Calu3 (cell line): ENCODE measurements around the gene SLC2A8. TPM values are rescaled to one million over a fixed set of nuclear protein-coding genes. Genes with fewer than 3 reads are reported as not detected.

Source experiments
- BruUV-seq: library from RNA; stranded (reverse); fragments of 400-500 nt; replicated peaks from 2 replicates; lab custom pipeline; 2021; lab: Mats Ljungman, UMichigan
- CTCF ChIA-PET: fragments of 300-600 bp; sonication (Branson Sonifier 250); formaldehyde crosslinking; loops from one replicate; lab custom pipeline; 2022; ENCODE audit warnings: antibody characterized with exemption; lab: Charles Lee
- DNase-seq: peaks from one replicate; pipeline ENCODE4 v3.0.0; 2022
- H3K27ac Mint-ChIP-seq: one replicate; pipeline ENCODE4 v1.8.0; 2022; ENCODE audit warnings: mixed read lengths; ENCODE audit not compliant: unreplicated experiment
- H3K27me3 Mint-ChIP-seq: one replicate; pipeline ENCODE4 v1.8.0; 2022; ENCODE audit warnings: mixed read lengths; ENCODE audit not compliant: unreplicated experiment
- H3K36me3 Mint-ChIP-seq: one replicate; pipeline ENCODE4 v1.8.0; 2022; ENCODE audit warnings: mild to moderate bottlenecking, moderate library complexity, mixed read lengths; ENCODE audit not compliant: insufficient read depth, unreplicated experiment
- H3K4me1 Mint-ChIP-seq: one replicate; pipeline ENCODE4 v1.8.0; 2022; ENCODE audit warnings: mild to moderate bottlenecking, low read depth, mixed read lengths; ENCODE audit not compliant: unreplicated experiment
- H3K4me3 Mint-ChIP-seq: one replicate; pipeline ENCODE4 v1.8.0; 2022; ENCODE audit warnings: mild to moderate bottlenecking, low read depth, moderate library complexity, mixed read lengths; ENCODE audit not compliant: unreplicated experiment
- H3K9me3 Mint-ChIP-seq: one replicate; pipeline ENCODE4 v1.8.0; 2022; ENCODE audit warnings: low read depth, mixed read lengths; ENCODE audit not compliant: unreplicated experiment
- CTCF ChIP-seq: fragments of 200-600 bp; IDR thresholded peaks from one replicate; pipeline ENCODE4 v1.8.0; 2022; ENCODE audit warnings: antibody characterized with exemption; ENCODE audit not compliant: unreplicated experiment
- intact Hi-C: fragments of 100-400 bp; cut with micrococcal nuclease; formaldehyde crosslinking; loops from one replicate; pipeline ENCODE4 v1.10.0; 2022; ENCODE audit not compliant: unreplicated experiment
- total RNA-seq: library from RNA; stranded (reverse); gene quantifications from 2 replicates; pipeline ENCODE4 v1.2.3, GENCODE V29; 2022

SLC2A8 gene
- total RNA-seq, 1 experiment from 2014 or later: 10.8 TPM

- no peaks in the 10 kb centered on the region for H3K36me3 Mint-ChIP-seq
- CTCF ChIA-PET: no interaction called here
- no peak for TF ChIP-seq CTCF
- intact Hi-C loops: no loop called here
- no peaks in the 10 kb centered on the region for H3K27me3 Mint-ChIP-seq
- no peaks in the 10 kb centered on the region for H3K9me3 Mint-ChIP-seq
- H3K27ac Mint-ChIP-seq: no peak overlapping the region
- BruUV-seq: no TSS peak
- no peak for DNase-seq
- H3K4me1 Mint-ChIP-seq: no peaks in the 10 kb centered on the region
- no peak overlapping the region for H3K4me3 Mint-ChIP-seq
These were observed 38.2 kb upstream of the SLC2A8 start for GRCh38 chr9:127358770-127359169.

DNA sequence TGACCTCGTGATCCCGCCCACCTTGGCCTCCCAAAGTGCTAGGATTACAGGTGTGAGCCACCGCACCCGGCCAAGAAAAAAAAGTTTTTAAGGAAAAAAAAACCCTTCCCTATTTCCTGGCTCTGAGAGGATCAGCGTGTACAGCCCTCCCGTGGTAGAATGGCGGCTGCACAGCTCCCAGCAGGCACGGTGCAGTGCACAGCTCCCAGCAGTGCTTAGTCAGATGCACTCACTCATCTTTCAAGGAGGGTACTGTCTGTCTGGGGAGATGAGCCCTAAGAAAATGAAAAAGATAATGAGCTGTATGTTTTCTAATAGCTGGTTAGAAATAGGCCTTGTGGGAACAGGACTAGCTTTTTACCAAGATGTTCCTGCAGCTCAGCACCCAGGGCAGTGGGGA lies 36.7 kb upstream of the SLC2A8 start:
- intact Hi-C loops: no loop called here
- Mint-ChIP-seq H3K4me1 (no peaks in the 10 kb centered on the region), H3K27me3 (no peaks in the 10 kb centered on the region), H3K36me3 (no peaks in the 10 kb centered on the region), H3K27ac (no peak overlapping the region), H3K9me3 (no peaks in the 10 kb centered on the region), H3K4me3 (no peak overlapping the region)
- TF ChIP-seq CTCF: no peak
- no peak for DNase-seq
- CTCF ChIA-PET: no interaction called here
- no TSS peak for BruUV-seq

DNA sequence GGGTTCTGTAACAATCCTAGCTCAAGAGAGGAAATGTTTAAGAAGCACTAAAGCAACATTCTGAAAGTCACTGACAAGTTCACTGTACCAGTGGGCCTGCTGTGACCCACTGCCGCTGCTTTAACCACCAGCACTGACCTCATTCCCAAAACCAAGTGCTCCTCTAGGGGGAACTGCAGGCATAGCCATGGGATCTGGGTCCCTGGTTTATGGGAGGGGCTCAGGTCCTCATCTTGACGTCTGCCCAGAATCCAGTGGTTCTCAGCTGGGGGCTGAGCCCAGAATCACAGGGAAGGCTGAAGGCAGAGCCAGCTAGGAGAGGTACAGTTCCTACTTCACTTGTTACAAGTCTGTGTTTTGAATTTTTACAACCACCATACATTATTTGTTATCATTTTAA lies 36.1 kb upstream of the SLC2A8 start:
- CTCF ChIA-PET: no interaction called here
- no peaks in the 10 kb centered on the region for H3K9me3 Mint-ChIP-seq
- H3K4me3 Mint-ChIP-seq: no peak overlapping the region
- H3K27ac Mint-ChIP-seq: no peak overlapping the region
- H3K36me3 Mint-ChIP-seq: no peaks in the 10 kb centered on the region
- intact Hi-C loops: no loop called here
- TF ChIP-seq CTCF: no peak
- no TSS peak for BruUV-seq
- no peaks in the 10 kb centered on the region for H3K4me1 Mint-ChIP-seq
- no peaks in the 10 kb centered on the region for H3K27me3 Mint-ChIP-seq
- DNase-seq: no peak

GRCh38 chr9:127361561-127361960 lies 35.4 kb upstream of the SLC2A8 start:
- Mint-ChIP-seq H3K36me3 (no peaks in the 10 kb centered on the region), H3K4me1 (no peaks in the 10 kb centered on the region), H3K27me3 (no peaks in the 10 kb centered on the region), H3K9me3 (no peaks in the 10 kb centered on the region), H3K27ac (no peak overlapping the region), H3K4me3 (no peak overlapping the region)
- no TSS peak for BruUV-seq
- no peak for DNase-seq
- no peak for TF ChIP-seq CTCF
- intact Hi-C loops: no loop called here
- CTCF ChIA-PET: no interaction called here

DNA sequence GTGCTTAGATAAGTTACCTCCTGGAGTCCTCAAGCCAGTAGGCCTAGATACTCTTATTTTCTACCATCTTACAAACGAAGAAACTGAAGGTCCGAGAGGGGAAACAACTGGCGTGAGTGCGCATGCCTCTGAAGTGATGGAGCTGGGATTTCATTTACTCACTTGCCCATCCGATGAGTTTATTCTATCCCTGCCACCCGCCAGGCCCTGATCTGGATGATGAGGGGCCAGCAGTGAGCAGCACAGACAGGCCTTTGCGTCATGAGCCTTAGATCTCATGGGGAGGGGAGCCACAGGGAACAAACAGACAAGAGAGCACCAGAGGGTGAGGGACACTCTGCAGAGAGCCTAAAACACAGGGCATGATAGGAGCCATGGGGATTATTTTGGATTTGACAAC lies 34.1 kb upstream of the SLC2A8 start:
- CTCF ChIA-PET: interaction anchor here (0.9 to 1.0 kb wide), 2 partner anchors 216 to 224 kb away, joined by 3 to 5 read pairs; no protein-coding TSS in a partner anchor
- TF ChIP-seq CTCF: no peak
- no peak for DNase-seq
- H3K27ac Mint-ChIP-seq: no peak overlapping the region
- intact Hi-C loops: no loop called here
- H3K36me3 Mint-ChIP-seq: no peaks in the 10 kb centered on the region
- BruUV-seq: no TSS peak
- H3K4me3 Mint-ChIP-seq: no peak overlapping the region
- H3K27me3 Mint-ChIP-seq: no peaks in the 10 kb centered on the region
- H3K4me1 Mint-ChIP-seq: no peaks in the 10 kb centered on the region
- H3K9me3 Mint-ChIP-seq: no peaks in the 10 kb centered on the region
